GM18858 (cell line): ENCODE results near the gene SMYD3.
"Not testable (repeated sequence)": the region's sequence is repeated elsewhere in the genome, so short reads cannot be mapped to it uniquely, and the experiment has no call there.

Experiments used
- ATAC-seq: cut with Tn5 transposase; IDR thresholded peaks from one replicate; pipeline ENCODE4 v1.9.1; 2021; ENCODE audit not compliant: unreplicated experiment

Gene SMYD3

DNA sequence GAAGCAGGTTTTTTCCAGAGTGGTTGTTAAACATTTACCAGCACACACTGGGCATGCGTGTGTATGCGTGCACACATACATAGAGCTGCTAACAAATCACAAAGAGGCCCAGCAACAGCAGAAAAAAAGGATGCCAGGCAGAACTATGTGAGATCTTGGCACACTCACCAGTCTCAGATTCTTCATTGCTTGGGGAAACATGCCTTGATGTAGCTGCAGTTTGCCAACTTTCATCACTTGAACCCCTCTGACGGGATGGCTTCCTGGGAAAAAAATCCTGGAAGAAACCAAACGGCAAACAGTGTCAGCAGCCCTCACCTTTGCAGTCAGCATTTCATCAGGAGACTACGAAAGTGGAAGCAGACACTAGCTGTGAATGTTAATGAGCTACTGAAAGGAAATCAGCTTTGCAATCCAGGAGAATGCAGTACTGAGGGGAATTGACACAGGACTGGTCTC, 743.2 kb downstream of the SMYD3 start:
- no peak for ATAC-seq

DNA sequence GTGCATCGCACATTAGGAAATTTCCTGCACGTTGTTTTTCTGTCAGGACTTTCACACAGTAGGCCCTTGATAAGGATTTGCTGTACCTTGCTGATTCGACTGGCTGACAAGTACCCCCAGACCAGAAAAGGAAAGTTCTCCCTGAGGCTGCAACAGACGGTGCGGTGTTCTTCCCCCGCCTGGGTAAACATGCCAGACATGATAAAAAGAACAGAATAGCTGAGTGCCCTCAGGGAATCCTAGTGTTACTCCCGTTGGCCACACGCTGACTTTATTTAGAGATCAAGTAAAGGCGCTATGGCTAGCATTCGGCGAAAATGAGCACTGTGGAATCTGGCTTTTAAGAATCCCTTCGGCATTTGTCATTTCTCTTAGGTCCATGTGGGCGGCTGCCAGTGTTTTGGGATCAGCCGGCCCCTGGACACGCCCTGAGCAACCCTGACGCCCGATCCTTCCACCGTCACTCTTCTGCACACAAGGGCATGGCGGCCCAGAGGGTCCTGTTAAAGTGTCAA, 744.6 kb downstream of the SMYD3 start:
- ATAC-seq, result no peak

GRCh38 chr1:245760301-245760700, 746.8 kb downstream of the SMYD3 start:
- no peak for ATAC-seq

GRCh38 chr1:245754463-245754961, 752.6 kb downstream of the SMYD3 start:
- no peak for ATAC-seq

- ATAC-seq, result no peak
Measured at GRCh38 chr1:245753807-245754206, 753.3 kb downstream of the SMYD3 start.

DNA sequence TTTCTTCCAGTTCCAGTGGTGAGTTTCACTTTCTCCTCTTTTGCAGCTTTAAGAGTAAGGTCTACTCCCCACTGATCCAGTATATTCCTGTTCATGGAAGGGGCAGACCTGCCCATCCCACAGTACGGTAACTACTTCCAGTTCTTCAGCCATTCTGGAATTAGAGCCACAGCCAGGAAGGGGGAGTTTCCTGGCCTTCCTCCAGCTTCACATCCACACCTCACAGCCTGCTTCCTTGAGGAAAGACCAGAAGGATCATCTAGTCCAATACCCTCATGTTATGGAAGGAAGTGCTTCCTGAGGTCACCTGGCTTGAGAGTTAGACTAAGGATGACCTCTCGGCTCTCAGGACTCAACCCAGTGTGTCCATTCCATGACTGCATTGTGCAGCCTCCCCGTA, 754.5 kb downstream of the SMYD3 start:
- ATAC-seq, result no peak

- ATAC-seq, result no peak
Measured at GRCh38 chr1:245751726-245752470, 755.2 kb downstream of the SMYD3 start.

DNA sequence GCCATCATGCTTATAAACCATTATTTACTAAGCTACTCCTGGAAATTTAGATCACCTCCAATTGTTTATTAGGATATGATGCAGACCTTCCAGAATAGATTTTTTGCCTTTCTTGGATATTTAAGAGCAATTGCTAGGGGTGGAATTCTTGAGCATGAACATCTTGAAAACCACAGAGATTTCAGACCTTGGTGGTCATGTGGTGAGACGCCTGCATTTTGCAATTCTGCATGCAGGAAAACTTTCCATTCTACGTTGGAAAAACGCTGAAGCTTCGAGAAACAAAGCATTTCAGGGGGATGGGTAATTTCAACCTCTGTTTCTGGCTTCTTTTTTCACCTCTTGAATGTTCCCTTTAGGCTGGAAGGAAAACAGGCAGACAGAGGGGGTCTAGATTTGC, 756.0 kb downstream of the SMYD3 start:
- ATAC-seq, result no peak

- ATAC-seq, result no peak
Measured at GRCh38 chr1:245750261-245750660, 756.8 kb downstream of the SMYD3 start.

DNA sequence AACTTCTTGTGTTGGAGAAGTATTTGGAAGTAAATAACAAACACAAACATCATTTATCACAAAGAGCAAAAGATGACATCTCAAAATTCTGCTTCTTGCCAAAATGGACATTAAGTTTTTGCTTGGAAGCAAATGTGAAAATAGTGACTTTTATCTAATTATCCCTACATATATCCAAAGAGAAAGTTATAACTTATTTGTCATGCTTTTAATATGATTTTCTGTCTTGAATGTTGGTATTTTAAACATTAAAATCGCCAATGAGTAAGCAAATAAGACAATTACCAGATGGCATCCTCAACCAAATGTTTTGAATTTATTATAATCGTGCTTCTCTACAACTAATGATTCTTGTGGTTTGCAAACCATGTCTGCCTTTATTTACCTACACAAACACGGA, 758.0 kb downstream of the SMYD3 start:
- no peak for ATAC-seq

- no peak for ATAC-seq
Measured at GRCh38 chr1:245748646-245749045, 758.4 kb downstream of the SMYD3 start.

DNA sequence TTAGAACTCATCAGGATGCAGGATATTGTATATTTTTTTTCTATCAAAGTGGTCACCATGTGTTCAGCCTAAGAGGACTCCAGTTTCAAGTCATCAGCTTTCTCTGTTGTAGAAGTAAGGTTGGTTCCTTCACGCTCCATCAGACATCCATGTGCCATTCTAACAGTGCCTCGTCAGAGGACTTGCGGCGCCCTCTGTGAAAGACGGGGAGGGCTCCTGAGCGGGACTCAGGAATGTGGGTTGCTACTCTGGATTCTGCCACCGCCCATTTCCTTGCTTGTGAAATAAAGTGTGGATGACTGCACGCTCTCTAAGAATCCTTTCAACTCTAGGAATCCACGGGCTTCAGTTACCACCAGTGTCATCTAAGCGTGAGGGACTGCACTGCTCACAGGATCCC, 758.8 kb downstream of the SMYD3 start:
- ATAC-seq, result no peak

DNA sequence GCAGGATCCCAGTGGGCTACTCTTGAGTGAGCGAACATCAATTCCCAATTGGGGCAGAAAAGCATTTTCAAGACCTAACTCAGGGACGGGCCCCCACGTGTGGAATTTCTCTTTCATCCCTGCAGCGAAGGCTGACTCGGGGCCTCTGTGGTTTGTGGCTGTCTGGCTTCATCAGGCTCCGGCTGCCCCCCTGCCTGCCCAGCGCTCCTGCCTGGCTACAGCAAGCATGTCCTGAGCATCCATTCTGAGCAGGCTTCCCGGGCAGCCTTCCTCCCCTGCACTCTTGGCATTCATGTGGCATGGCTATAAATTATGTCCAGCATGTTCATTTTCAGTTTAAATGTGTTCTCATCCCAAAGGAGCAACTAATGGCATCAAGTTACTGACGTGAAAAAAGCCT, 764.2 kb downstream of the SMYD3 start:
- ATAC-seq, result no peak

DNA sequence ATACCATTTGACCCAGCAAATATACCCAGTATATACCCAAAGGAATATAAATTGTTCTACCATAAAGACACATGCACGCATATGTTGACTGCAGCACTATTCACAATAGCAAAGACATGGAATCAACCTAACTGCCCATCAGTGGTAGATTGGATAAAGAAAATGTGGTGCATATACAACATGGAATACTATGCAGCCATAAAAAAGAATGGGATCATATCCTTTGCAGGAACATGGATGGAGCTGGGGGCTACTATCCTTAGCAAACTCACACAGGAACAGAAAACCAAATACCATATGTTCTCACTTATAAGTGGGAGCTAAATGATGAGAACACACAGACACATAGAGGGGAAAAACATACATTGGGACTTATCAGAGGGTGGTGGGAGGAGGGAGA, 766.7 kb downstream of the SMYD3 start:
- not testable (repeated sequence) for ATAC-seq

GRCh38 chr1:245730801-245731200, 776.3 kb downstream of the SMYD3 start:
- ATAC-seq, result no peak

- not testable (repeated sequence) for ATAC-seq
Measured at GRCh38 chr1:245728035-245728434, 779.0 kb downstream of the SMYD3 start.

DNA sequence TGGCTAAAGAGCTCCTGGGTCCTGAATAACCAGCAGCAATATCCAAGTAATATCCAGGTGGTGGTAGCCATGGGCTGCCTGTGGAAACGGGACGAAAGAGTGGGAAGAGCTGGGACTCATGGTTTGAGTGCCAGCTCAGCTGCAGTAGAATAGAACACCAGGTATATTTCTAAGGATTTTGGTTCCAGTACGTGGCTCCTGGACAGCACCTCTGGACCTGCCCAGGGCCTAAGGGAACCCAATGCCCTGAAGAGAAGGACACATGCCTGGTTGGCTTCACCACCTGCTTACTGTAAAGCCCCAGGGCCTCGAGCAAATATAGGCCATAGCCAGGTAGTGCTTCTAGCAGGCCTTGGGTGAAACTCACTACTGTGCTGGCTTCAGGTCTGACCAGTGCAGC, 785.6 kb downstream of the SMYD3 start:
- no peak for ATAC-seq

DNA sequence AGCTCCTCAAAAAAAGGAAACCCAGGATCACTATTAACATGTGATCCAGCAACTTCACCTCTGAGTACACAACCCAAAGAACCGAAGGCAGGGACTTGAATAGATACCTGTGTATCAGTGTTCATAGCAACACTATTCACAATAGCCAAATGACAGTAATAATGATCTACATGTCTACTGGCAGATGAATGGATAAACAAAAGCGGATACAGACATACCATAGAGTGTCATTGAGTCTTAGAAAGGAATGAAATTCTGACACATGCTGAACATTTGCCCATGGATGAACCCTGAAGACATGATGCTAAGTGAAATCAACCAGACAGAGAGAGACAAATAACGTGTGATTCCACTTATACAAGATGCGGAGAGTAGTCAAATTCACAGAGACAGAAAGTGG, 788.1 kb downstream of the SMYD3 start:
- ATAC-seq, result no peak

DNA sequence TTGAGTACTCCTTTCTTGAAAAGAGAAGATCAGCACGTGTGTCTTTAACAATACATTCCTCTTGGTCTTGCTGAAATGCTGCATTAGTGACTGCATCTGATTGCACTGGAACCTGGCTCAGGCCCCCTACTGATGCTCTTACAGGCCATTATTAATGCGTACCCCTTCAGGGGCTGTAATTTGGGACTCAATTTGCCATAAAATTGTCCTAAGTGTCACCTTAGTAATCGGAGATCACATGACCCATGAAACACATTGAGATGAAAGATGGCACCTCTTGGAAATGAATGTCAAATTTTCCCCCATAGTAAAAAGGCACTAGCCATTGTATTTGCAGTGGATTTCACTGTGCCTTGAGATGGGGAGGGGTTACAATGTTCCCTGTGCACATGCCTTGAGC, 789.0 kb downstream of the SMYD3 start:
- ATAC-seq, result no peak

- ATAC-seq, result no peak
Measured at GRCh38 chr1:245717611-245718010, 789.5 kb downstream of the SMYD3 start.

GRCh38 chr1:245716561-245716960, 790.5 kb downstream of the SMYD3 start:
- no peak for ATAC-seq

DNA sequence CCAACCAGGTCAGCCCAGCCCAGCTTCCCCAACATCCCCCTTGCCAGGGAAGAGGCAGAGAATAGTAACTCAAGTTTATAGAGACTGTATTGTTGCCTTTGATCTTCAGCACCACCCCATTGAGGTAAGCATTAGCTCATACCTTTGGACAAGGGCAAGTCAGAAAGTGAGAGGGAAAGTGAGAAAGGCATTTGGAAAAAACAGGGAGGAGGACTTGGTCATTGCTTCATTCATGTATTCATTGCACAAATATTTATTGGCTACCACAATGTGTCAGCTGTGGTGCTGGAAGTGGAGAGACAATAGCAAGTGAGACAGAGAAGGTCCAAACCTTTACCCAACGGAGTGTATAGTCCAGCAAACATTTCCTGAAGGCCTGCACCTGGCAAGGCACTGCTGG, 791.1 kb downstream of the SMYD3 start:
- ATAC-seq, result no peak

GRCh38 chr1:245715291-245715701, 791.8 kb downstream of the SMYD3 start:
- ATAC-seq, result no peak
